ENCODE results near the gene HEATR5B.

HEATR5B gene

DNA sequence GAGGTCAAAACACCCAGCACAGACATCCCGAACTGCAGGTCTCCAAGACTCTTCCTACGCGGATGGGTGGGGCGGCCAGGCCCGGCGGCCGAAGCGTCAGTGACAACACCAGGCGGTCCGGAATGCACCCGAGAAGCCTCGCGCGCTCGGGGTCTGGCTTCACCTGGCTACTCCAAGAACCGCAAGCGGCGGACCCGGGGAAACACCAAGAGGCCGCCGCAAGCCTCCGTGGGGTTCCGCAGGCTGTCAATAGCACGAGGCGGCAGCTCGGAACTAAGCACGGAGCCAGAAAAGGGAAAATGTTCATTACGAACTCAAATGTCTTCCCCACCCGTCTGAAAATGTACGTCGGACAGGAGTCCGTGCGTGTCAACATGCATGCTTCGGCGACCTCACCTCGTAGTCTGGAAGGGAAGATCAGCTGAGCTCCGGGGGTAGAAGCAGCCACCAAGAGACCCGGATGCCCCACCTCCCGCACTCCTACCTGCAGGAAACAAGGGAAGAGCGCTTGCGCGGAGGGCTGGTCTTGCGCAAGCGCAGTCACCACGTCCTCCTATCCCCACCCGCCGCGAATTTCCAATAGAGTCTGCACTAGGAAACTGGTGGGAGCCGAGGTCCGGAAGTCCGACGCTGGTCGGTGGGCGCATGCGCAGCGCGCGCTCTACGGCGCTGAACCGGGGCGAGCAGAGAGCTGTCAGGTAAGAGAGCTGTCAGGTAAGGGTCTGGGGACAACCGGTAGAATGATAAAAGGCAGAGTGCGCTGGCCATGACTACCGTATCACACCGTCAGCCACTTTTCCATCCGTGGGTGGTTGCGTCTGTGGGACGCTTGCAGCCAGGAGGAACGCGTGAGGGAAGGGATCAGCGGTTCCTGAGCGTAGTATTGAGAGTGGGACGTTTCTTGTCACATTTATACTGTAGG lies at the start of gene HEATR5B, which contains the start of gene GPATCH11:
Gene HEATR5B (minus strand): TSS at position 500 of the 922 bp plus-strand sequence. CDS start 958 bp downstream, outside the sequence.
Gene GPATCH11 (plus strand): TSS at position 646 of the 922 bp plus-strand sequence. CDS start 3,864 bp downstream, outside the sequence.
- peak; percentile 96 for DNase-seq (ENCODE audit: low spot score)

DNA sequence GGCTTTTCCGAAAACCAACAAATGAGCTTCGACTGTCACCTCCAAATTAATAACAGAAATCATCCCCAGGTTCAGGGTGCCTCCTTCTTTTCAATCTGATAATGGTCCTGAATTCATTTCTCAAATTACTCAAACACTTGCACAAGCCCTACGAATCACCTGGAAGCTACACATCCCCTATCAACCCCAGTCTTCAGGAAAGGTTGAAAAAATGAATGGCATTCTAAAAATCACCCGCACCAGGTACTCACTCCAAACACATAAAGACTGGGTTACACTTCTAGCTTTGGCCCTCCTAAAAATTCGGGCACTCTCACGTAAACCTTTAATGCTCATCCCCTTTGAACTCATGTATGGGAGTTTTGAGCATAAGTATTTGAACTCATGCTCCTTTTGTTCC lies 48.7 kb upstream of the HEATR5B start:
- DNase-seq (ENCODE audit: low spot score) = no peak

DNA sequence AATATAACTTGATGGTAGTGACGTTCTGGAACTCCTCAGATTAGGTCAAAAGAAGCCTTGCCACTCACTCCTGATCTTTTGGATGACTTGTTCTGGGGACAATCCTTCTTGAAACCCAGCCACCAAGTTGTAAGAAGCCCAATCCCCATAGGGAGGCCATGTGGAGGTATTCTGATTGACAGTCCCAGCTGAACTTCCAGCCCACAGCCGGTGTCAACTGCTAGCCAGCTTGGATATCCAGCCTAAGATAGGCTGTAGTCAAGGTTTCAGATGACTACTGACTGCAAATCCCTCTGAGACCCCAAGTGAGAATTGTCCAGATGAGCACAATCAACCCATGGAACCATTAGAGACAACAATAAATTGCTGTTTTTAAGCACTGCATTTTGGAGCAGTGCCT lies 41.2 kb upstream of the HEATR5B start:
- DNase-seq (ENCODE audit: low spot score) = no peak

DNA sequence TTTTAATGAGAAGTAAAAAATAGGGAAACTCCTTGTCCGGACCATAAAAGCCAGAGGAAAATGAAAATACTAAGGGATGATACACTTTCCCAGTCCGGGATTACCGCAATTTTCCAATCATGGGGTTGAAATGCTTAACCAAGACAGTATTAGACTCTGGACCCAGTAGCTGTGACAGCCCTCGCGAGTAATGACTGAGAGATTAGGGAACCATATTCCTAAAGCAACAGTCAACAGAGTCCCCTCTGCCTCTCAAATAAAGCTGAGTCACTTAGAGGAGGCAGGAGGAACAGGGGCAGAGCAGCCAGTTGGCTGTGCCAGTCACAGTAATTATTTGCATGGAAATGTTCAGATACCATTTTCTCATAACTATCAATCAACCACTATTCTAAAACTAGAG lies 35.0 kb upstream of the HEATR5B start:
- no peak for DNase-seq (ENCODE audit: low spot score)

DNA sequence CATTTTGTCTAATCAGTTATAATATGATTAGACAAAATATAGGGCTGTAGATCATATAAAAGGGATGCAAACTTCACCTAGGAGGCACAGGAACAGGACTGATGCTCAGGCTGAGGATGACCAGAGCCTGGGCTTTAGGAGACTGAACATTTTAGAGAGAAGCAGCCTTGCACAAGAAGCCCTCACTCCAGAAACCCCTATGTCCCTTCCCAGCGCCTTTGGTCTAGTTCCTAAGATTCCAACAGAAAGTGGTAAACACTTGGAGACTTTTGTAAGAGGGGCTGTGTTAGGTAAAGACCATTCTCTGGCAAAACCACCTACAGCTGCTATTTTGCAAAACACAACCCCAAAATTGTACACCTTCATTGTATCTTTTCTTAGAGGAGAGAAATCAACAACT lies 33.4 kb upstream of the HEATR5B start:
- no peak for DNase-seq (ENCODE audit: low spot score)

DNA sequence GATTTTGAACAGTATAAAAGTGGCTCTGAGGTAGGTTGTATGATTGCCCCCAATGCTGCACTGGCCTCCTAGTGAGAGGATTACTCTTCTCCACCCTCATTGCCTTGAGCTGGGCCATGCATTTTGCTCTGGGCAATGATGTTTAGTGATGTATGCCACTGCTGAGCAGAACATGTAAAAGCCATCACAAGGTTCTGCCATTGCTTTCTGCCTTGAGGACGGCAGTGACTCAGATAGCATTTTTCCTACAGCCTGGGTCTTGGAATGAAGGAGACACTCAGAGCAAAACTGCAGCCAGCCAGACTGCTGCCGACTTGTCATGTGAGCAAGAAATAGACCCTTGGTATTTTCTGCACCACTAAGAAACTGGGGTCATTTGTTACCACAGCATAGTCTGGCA lies 27.8 kb upstream of the HEATR5B start:
- DNase-seq (ENCODE audit: low spot score) = no peak

DNA sequence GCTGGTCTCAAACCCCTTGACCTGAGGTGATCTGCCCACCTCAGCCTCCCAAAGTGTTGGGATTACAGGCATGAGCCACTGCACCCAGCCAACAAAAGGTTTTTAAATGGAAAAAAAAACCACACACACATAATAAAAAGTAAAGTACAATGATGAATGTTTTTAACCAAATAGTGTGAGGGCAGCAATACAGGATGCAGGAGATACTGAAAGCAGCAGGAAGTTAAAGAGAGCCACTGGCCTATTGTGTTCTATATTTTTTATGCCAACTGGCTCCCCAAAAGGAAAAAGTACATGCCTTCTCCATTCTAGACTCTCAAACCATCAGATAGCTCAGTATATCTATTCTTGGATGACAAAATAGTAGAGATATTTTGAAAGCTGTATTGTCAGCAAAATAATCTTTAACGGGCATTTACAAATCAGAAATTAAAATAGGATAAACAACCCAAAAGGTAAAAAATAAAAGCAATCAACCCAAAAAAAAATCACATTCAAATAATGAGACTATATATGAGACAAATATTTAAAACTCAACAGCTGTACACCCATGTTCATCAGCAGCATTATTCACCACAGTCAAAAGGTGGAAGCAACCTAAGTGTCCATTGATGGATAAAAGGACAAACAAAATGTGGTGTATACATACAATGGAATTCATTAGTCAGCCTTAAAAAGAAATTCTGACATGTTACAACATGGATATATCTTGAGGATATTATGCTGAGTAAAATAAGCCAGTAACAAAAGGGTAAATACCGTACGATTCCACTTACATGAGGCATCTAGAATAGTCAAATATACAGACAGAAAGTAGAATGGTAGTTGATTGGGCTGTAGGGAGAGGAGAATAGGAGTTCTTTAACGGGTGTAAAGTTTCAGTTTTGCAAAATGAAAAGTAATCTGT lies 26.4 kb upstream of the HEATR5B start:
- no peak for DNase-seq (ENCODE audit: low spot score)

DNA sequence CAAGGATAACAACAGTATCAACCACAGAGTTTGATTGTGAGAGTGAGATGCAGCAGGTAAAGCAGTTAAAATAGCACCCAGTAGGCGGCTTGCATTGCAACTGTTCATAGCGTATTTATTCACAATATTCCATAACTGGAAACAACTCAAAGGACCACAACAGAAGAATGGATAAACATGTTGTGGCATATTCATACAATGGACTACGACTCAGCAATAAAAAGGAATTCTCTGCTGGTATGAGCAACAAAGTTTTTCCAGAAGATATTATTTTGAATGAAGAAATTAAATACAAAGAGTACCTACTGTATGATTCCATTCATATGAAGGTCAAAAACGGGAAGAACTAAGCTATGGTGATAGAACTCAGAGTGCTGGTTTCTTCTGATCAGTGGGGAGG lies 25.4 kb upstream of the HEATR5B start:
- no peak for DNase-seq (ENCODE audit: low spot score)

DNA sequence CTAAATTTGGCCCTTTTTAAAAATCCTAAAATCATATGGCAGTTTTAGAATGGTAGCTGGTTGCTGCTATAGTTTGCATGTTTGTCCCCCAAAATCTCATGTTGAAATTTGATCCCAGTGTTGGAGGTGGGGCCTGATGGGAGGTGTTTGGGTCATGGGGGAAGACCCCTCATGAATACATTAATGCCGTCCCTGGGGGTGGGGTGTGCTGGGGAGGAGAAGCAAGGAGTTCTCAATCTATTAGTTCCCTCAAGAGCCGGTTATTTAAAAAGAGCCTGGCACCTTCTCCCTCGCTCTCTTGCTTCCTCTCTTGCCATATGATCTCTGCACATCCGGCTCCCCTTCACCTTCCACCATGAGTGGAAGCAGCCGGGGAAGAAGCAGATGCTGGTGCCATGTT lies 21.0 kb upstream of the HEATR5B start:
- DNase-seq (ENCODE audit: low spot score) = no peak

DNA sequence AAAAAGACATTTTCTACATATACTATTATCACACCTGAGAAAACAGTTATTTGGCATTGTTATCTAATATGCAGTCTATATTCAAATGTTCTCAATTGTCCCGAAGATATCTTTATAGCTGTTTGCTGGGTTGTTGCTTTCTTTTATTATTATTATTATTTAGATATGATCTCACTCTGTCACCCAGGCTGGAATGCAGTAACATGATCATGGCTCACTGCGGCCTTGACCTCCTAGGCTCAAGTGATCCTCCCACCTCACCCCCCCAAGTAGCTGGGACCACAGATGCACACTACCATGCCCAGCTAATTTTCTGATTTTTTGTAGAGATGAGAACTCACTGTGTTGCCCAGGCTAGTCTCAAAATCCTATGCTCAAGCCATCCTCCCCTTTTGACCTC lies 20.0 kb upstream of the HEATR5B start:
- DNase-seq (ENCODE audit: low spot score) = no peak

DNA sequence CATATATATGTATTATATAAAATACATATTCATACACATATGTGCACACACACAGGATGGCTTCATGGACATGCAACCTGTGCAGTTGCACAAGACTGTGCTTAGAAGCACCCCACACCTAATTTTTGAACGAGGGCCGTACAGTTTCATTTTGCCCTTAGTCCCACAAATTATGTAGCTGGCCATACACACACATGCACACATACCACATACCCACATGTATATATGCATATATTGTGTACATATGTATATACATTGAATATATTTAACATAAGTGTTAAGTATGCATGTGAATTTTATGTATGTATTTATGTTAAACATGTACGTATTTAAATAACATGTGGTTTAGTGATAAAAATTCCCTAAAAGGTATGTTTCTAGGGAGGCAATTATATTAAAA lies 18.4 kb upstream of the HEATR5B start:
- DNase-seq (ENCODE audit: low spot score) = no peak

DNA sequence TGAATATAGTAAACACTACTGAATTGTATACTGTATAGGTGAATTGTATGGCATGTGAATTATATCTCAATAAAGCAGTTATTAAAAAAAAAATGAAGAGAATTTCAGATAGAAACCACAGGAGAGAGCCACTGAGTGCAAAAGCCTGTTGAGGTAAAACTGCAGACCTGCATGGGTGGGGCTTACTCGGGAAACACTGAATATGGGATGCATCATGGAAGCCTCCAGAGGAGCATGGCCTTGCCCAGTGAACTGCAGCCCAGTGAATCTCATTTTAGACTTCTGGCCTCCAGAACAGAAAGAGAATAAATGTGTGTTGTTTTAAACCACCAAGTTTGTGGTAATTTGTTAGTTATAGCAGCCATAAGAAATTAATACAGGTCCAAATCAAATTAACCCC lies 15.9 kb upstream of the HEATR5B start:
- no peak for DNase-seq (ENCODE audit: low spot score)

DNA sequence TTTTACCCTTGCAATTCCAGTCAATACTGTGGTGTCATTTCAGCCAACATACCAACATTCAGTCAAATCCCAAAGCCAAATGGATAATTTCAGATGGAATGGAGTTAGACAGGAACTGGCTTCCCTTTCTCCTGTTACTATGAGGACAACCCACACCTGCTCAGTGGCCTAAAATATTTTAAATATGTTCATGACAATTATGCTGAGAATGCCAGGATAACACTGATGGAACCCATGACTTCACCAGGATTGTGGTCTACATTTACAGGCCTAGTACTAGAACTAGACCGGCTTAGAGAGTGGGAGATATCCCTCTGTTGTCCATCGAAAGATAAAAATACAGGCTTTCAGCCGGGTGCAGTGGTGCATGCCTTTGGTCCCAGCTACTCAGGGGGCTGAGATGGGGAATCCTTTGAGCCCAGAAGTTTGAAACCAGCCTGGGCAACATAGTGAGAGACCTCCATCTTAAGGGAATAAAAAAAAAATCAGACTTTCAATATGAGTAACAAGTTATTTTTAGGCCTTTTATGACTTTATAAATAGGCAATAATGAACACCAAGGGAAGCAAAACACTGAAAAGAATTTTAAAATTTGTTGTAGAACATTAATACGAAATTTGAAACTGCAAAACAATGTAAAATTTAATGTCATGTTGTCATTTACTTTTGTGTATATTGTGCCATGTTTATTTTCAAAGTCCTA lies 14.4 kb upstream of the HEATR5B start:
- no peak for DNase-seq (ENCODE audit: low spot score)

DNA sequence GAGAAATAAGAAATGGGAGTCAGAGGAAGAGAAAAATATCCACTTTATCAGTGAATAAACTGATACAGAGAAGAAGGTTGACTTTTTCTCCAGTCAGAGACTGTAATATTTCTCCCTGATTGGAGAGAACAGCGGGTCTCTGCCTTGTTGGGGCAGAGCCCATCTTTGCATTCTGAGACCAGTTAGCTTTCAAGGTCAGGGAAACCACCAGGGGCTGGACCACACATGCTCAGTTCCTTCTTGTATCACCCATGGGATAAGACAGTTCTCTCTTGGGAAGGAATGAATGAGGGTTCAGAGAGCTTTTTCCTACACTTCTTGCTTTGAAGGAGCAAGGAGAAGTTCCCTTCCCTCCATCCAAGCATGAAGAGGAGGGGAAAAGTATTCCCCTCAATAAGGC lies 12.4 kb upstream of the HEATR5B start:
- no peak for DNase-seq (ENCODE audit: low spot score)

DNA sequence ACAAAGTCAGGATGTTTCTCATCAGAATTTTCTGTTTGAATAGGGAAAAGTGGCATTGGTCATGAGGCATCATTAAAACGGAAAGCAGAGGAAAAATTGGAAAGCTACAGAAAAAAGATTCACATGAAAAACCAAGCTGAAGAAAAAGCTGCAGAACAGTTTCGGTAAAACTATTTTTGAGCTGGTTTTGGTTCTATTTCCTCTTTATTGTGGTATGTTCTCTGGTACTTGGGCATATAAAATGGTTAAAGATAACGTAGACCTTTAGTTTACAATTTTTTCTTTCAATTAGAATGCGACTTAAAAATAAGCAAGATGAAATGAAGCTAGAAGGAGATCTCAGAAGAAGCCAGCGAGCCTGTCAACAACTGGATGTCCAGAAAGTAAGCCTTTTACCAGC lies 7.7 kb upstream of the HEATR5B start:
- DNase-seq (ENCODE audit: low spot score) = peak; percentile 56

DNA sequence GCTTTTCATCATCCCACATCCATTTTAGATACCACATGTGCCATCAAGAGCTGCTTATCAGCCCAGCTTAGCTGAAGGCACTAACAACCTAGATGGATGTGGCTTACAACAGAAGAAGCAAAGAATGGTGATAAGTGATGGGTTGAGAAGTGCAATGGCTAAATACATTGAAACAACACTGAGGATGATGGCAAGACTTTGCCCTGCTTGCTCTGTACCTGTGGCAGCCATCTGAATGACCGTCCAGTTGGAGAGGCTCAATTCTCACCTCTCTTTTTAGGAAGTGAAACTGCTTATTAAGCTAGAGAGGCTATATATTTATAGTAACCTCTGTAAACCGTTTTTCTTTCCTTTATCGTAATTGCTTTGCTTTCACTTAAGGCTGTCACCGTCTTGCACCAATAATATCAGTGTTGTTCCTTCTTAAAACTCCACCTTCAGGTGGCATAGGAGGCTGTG lies 5.9 kb upstream of the HEATR5B start:
- peak; percentile 73 for DNase-seq (ENCODE audit: low spot score)

DNA sequence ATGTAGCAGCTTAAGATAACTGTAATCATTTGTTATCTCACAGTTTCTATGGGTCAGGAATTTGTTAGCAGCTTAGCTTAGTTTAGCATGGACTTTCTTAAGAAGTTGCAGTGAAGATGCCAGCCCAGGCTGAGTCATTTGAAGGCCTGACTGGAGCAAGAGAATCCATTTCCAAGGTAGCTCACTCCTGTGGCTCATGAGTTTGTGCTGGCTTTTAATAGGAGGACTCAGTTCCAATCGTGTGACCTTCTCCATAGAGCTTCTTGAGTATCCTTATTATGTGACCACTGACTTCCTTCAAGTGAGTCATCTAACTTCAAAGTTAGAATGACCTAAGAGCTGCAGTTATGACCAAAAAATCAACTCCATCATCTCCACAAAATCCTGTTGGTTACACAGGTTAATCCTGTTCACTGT lies 1.6 kb upstream of the HEATR5B start:
- no peak for DNase-seq (ENCODE audit: low spot score)

DNA sequence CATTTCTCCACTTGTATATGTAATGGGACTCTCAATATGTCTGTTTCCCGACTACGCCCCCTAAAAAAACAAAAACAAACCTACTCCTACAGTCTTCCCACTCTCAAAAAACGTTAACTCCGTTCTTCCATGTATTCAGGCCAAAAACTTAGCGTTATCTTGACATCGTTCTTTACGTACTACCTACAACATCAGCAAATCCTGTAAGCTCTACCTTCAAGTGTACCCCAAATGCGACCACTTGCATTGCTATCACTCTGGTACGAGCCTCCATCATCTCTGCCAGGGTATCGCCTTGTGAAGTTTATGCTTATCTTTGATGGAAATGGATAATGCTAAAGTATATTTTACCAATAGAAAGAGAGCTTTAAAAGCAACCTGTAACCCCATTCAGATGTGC lies 625 bp upstream of the HEATR5B start:
- no peak for DNase-seq (ENCODE audit: low spot score)

DNA sequence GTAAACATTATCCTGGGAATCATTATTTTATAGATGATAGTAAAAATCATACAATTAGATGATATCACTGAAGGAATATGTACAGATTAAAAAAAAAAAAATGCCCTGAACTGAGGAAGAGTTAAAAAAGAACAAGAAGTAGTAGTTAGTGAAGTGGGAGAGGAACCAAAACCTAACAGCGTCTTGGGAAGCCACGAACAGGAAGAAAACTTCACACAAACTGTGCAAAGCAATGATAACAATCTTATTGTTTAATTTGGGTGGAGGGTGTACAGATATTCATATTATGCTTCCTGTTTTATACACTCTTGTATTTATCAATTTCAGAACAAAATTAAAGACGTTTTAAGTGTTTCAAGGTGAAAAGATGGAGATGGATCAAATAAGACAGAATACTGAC lies 3.5 kb downstream of the HEATR5B start:
- DNase-seq (ENCODE audit: low spot score) = no peak

DNA sequence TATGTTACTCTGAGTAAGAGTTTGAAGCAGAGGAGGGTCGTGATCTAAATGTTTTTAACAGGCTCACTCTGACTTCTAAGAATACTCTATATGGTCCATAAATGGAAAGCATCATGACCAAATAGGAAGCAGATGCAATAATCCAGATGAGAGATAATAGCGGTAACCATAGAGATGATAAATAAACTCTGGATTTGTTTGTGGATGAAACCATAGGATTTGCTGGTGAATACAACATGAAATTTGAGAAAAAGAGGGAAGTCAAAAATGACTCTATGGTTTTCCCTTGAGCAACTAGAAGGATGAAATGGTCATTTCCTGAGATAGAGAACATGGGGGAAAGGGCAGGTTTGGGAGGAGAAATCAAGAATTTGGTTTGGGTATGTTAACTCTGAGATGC lies 3.9 kb downstream of the HEATR5B start:
- DNase-seq (ENCODE audit: low spot score) = no peak

DNA sequence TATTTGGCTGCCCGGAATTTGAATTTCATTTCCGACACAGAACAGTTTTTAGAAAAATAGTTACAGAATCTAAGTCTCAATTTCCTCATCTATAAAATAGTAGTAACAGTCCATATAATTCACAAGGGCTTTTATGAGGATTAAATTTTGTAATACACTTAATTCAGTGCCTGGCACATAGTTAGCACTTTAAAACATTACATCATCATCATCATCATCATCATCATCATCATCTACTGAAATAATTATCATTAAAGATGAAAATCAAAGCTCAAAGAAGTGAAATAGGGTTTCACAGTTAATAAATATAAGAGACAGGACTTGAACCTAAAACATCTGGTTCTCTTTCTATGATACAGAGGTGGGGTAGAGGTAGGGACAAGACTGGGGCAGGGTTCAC lies 13.2 kb downstream of the HEATR5B start:
- no peak for DNase-seq (ENCODE audit: low spot score)

DNA sequence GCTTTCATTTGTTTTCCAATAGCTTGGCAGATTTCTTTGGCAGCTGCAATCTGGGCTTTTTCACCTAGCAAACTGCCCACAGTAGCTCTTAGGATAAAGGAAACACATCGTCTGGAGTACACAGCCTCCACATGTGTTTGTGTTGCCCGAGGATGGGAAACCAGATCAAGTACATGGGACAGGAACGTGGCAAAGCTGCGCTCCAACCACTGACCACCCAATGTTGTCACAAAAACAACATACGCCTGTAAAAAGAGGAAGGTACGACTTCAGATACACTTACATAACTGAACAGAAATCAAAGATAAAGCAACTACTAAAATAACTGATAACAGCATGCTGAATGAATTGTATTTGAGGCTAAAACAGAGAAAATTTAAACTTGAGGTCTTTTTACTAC lies 15.5 kb downstream of the HEATR5B start:
- no peak for DNase-seq (ENCODE audit: low spot score)

All from NAMALWA (cell line).